ENCODE measurements around the gene RAB11FIP4. TPM values are rescaled to one million over a fixed set of nuclear protein-coding genes. Genes with fewer than 3 reads are reported as not detected.
A peak's percentile ranks its signal among the peaks of the same experiment; 100 is the strongest.

Gene RAB11FIP4
- total RNA-seq, 3 donors from 2014 or later: 1.9 to 18.7 (median 11.8) TPM

DNA sequence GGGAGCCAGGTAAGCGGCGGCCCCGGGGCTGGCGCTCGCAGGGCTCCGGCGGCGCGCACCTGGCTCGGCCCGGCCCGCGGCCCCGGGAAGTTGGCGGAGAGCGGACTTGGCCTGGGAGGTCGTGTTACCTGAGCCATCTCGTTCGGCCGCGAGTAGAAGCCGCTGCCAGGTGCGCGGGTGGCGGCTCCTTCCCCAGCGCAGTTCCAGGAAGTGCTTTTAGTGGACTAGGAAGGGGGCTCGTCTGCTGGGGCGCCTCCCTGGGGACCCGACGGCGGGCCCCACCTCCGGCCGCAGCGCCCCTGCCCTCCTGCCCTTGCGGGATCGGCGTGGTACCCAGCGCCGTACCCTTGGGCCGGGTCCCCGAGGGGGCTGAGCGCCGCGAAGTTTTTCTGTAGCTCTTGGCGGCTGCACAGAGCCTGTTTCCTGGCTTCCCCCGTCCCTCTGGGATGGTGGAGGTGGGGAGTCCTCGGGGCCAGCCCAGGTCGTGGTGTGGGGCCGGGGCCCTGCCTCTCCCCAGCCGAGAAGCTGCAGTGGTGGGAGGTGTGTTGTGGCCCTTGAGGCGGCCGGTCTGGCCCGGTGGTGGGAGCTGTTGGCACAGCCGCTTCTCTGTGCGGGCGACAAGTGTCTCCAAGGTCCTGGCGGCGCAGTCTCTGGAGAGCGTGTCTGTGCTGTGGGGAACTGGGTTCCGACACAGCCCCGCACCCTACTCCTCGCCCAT, 96.9 kb downstream of the RAB11FIP4 start:
- H3K27me3 ChIP-seq: no peaks in the 10 kb centered on the region
- H3K4me1 ChIP-seq: no peaks in the 10 kb centered on the region
- H3K4me3 ChIP-seq: peak overlapping the region; percentile 38 to 83 (median 69)
- no peaks in the 10 kb centered on the region for H3K9me3 ChIP-seq
- intact Hi-C loops (cut with DNase I; ENCODE audit: low total_unique reads): loop anchor here (10.0 kb wide), 1 partner anchor 464 kb away; no protein-coding TSS in a partner anchor
- TF ChIP-seq POLR2AphosphoS5 (IDR thresholded peaks at IDR 0.05): no peak
- TF ChIP-seq, protein P1, sequence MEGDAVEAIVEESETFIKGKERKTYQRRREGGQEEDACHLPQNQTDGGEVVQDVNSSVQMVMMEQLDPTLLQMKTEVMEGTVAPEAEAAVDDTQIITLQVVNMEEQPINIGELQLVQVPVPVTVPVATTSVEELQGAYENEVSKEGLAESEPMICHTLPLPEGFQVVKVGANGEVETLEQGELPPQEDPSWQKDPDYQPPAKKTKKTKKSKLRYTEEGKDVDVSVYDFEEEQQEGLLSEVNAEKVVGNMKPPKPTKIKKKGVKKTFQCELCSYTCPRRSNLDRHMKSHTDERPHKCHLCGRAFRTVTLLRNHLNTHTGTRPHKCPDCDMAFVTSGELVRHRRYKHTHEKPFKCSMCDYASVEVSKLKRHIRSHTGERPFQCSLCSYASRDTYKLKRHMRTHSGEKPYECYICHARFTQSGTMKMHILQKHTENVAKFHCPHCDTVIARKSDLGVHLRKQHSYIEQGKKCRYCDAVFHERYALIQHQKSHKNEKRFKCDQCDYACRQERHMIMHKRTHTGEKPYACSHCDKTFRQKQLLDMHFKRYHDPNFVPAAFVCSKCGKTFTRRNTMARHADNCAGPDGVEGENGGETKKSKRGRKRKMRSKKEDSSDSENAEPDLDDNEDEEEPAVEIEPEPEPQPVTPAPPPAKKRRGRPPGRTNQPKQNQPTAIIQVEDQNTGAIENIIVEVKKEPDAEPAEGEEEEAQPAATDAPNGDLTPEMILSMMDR (IDR thresholded peaks at IDR 0.05): no peak
- no peak for DNase-seq (ENCODE audit: low spot score in 2 of 2)
- H3K36me3 ChIP-seq: no peaks in the 10 kb centered on the region
- H3K27ac ChIP-seq: peak overlapping the region; percentile 86 to 90

GRCh38 chr17:31488982-31489294, 97.5 kb downstream of the RAB11FIP4 start:
- Histone ChIP-seq H3K4me1 (no peaks in the 10 kb centered on the region), H3K9me3 (no peaks in the 10 kb centered on the region), H3K27ac (peak overlapping the region; percentile 86 to 90), H3K4me3 (peak overlapping the region; percentile 38 to 83 (median 69)), H3K27me3 (no peaks in the 10 kb centered on the region), H3K36me3 (no peaks in the 10 kb centered on the region)
- TF ChIP-seq, protein P1 (IDR thresholded peaks at IDR 0.05): peak in 1 of 3 donors; percentile 10
- TF ChIP-seq POLR2AphosphoS5 (IDR thresholded peaks at IDR 0.05) (no peak), POLR2A (IDR thresholded peaks at IDR 0.05) (no peak)
- no peak for DNase-seq (ENCODE audit: low spot score in 2 of 2)
- intact Hi-C loops (cut with DNase I; ENCODE audit: low total_unique reads): loop anchor here (10.0 kb wide), 1 partner anchor 464 kb away; no protein-coding TSS in a partner anchor

- Histone ChIP-seq H3K4me3 (peak overlapping the region in 2 of 3 donors; percentile 69 to 83), H3K27ac (peak overlapping the region; percentile 86 to 90), H3K4me1 (no peaks in the 10 kb centered on the region), H3K27me3 (no peaks in the 10 kb centered on the region), H3K9me3 (no peaks in the 10 kb centered on the region), H3K36me3 (no peaks in the 10 kb centered on the region)
- DNase-seq (ENCODE audit: low spot score in 2 of 2): no peak
- no peak for TF ChIP-seq POLR2AphosphoS5 (IDR thresholded peaks at IDR 0.05)
- TF ChIP-seq POLR2A (IDR thresholded peaks at IDR 0.05): no peak
- TF ChIP-seq, protein P1 (IDR thresholded peaks at IDR 0.05): no peak
- intact Hi-C loops (cut with DNase I; ENCODE audit: low total_unique reads): loop anchor here (10.0 kb wide), 1 partner anchor 465 kb away; no protein-coding TSS in a partner anchor
These were observed 98.0 kb downstream of the RAB11FIP4 start for GRCh38 chr17:31489295-31490018.

GRCh38 chr17:31490019-31490650, 98.7 kb downstream of the RAB11FIP4 start:
- TF ChIP-seq, protein P1 (IDR thresholded peaks at IDR 0.05): no peak
- TF ChIP-seq POLR2A (IDR thresholded peaks at IDR 0.05) (no peak), POLR2AphosphoS5 (IDR thresholded peaks at IDR 0.05) (no peak)
- DNase-seq (ENCODE audit: low spot score in 2 of 2): no peak
- no peak overlapping the region for H3K27ac ChIP-seq

More at GRCh38 chr17:31490019-31490650, 98.7 kb downstream of the RAB11FIP4 start:
- H3K9me3 ChIP-seq: no peaks in the 10 kb centered on the region
- no peaks in the 10 kb centered on the region for H3K36me3 ChIP-seq
- intact Hi-C loops (cut with DNase I; ENCODE audit: low total_unique reads): no loop called here
- H3K4me3 ChIP-seq: no peak overlapping the region
- H3K4me1 ChIP-seq: no peaks in the 10 kb centered on the region
- no peaks in the 10 kb centered on the region for H3K27me3 ChIP-seq

Data from breast epithelium (tissue), 4 donors.